H1 (cell line): ENCODE data around the gene MYH9.
A peak's percentile ranks its signal among the peaks of the same experiment; 100 is the strongest.

Experiments used
- CTCF ChIP-seq, 3 experiments: IDR thresholded peaks; 1 replicate in 2 of 3; 2 replicates in 1 of 3; pipeline versions ENCODE4 v1.5.1 to v1.6.1; 2011; ENCODE audit warnings: low read length in 3 of 3, mild to moderate bottlenecking in 3 of 3, inconsistent platforms in 2 of 3, low read depth in 1 of 3, moderate library complexity in 1 of 3; ENCODE audit not compliant: insufficient read depth in 1 of 3; ENCODE audit errors: control extremely low read depth in 1 of 3
- EGR1 ChIP-seq: IDR thresholded peaks from 2 replicates; pipeline ENCODE4 v1.6.1; 2011; ENCODE audit warnings: low read depth, low read length, borderline replicate concordance
- EP300 ChIP-seq, 2 experiments: IDR thresholded peaks; 1 replicate in 1 of 2; 2 replicates in 1 of 2; pipeline ENCODE4 v1.6.1; 2011 to 2012; ENCODE audit warnings: low read depth in 2 of 2, low read length in 2 of 2, mild to moderate bottlenecking in 2 of 2, borderline replicate concordance in 1 of 2, inconsistent platforms in 1 of 2, moderate library complexity in 1 of 2
- EZH2 ChIP-seq: fragments of 200-600 bp; sonication (generic); IDR thresholded peaks from 2 replicates; pipeline ENCODE4 v1.7.1; 2012; ENCODE audit warnings: low read depth, mild to moderate bottlenecking, moderate library complexity, low read length, inconsistent platforms; ENCODE audit not compliant: severe bottlenecking
- KDM1A ChIP-seq: fragments of 200-600, 300-600 bp; sonication (generic); IDR thresholded peaks from 2 replicates; pipeline ENCODE4 v1.7.1; 2016; ENCODE audit warnings: mild to moderate bottlenecking, low read length, borderline replicate concordance
- POLR2A ChIP-seq, 2 experiments: IDR thresholded peaks; 1 replicate in 1 of 2; 2 replicates in 1 of 2; pipeline ENCODE4 v1.6.1; 2011; ENCODE audit warnings: low read depth in 2 of 2, low read length in 2 of 2, mild to moderate bottlenecking in 2 of 2; ENCODE audit errors: control extremely low read depth in 1 of 2
- POLR2AphosphoS5 ChIP-seq: IDR thresholded peaks from 2 replicates; pipeline ENCODE4 v1.6.1; 2011; ENCODE audit warnings: low read depth, low read length
- RAD21 ChIP-seq, 2 experiments: IDR thresholded peaks in 1 of 2; conservative IDR thresholded peaks in 1 of 2; 2 replicates each; pipeline ENCODE4 v1.6.1; 2011; ENCODE audit warnings: low read depth in 2 of 2, low read length in 2 of 2, improper control_type of control experiment in 1 of 2, inconsistent platforms in 1 of 2, mild to moderate bottlenecking in 1 of 2, moderate library complexity in 1 of 2
- YY1 ChIP-seq: IDR thresholded peaks from 2 replicates; pipeline ENCODE4 v1.6.1; 2011; ENCODE audit warnings: low read depth, mild to moderate bottlenecking, low read length

GRCh38 chr22:36381513-36382128 lies 6.1 kb downstream of the MYH9 start:
- TF ChIP-seq CTCF (IDR thresholded peaks at IDR 0.05; ENCODE audit: control extremely low read depth in 1 of 3, insufficient read depth in 1 of 3, low read depth in 1 of 3, low read length in 3 of 3): no peak
- TF ChIP-seq EZH2: no peak
- TF ChIP-seq EGR1: no peak
- TF ChIP-seq RAD21 (IDR thresholded peaks at IDR 0.05 in 1 of 2, conservative IDR thresholded peaks at IDR 0.05 in 1 of 2; ENCODE audit: low read depth in 2 of 2, low read length in 2 of 2): no peak
- no peak for TF ChIP-seq KDM1A
- no peak; a peak in 1 of 3 replicates for TF ChIP-seq POLR2A (IDR thresholded peaks at IDR 0.05; ENCODE audit: control extremely low read depth in 1 of 2, low read depth in 2 of 2, low read length in 2 of 2)
- no peak for TF ChIP-seq YY1
- TF ChIP-seq EP300 (IDR thresholded peaks at IDR 0.05; ENCODE audit: borderline replicate concordance in 1 of 2, low read depth in 2 of 2, low read length in 2 of 2): no peak
- peak; percentile 51; the same call in 1 of the 2 replicates for TF ChIP-seq POLR2AphosphoS5
